Stomach (tissue), 4 donors: ENCODE data around the gene CHD9NB.

ENCODE experiments used
- CTCF ChIP-seq, 7 experiments: fragments of 450-650 bp in 4 of 7; fragments of 200-600 bp in 3 of 7; sonication (generic) in 3 of 7; IDR thresholded peaks; one replicate each; pipeline ENCODE4 v1.5.1; 2016 to 2019; ENCODE audit warnings: antibody characterized with exemption in 7 of 7, control low read depth in 2 of 7, mild to moderate bottlenecking in 1 of 7
- EP300 ChIP-seq: sonication (generic); formaldehyde crosslinking; IDR thresholded peaks from one replicate; pipeline ENCODE4 v1.6.1; 2017; ENCODE audit warnings: antibody characterized with exemption
- POLR2A ChIP-seq, 4 donors: fragments of 450-650 bp; IDR thresholded peaks; one replicate each; pipeline ENCODE4 v1.6.1; 2016; ENCODE audit warnings: antibody characterized with exemption in 4 of 4, control low read depth in 2 of 4, mild to moderate bottlenecking in 1 of 4, moderate library complexity in 1 of 4
- POLR2AphosphoS5 ChIP-seq, 3 donors: sonication (generic); formaldehyde crosslinking; IDR thresholded peaks; one replicate each; pipeline ENCODE4 v1.6.1; 2016; ENCODE audit warnings: antibody characterized with exemption in 3 of 3

DNA sequence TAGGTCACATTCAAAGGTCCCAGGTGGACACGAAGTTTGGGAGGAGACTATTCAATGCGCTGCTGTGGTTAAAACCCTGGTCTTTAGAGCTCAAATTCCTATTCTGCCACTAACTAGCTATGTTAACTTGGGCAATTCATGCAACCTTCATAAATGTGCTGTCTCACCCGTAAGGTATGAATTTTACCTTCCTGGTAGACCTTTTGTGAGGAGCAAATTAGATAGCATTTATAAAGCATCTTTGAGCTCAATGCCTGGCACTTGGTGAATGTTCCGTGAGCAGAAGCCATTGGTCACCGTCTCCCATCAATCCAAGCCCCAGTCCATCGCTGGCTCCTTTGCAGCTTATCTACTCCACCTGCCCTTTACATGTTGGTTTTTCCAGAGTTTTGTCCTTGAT is 16.6 kb downstream of the CHD9NB start:
- TF ChIP-seq CTCF (IDR thresholded peaks at IDR 0.05) (no peak), POLR2AphosphoS5 (IDR thresholded peaks at IDR 0.05) (no peak), POLR2A (IDR thresholded peaks at IDR 0.05) (no peak), EP300 (no peak)
